NCI-H1105 treated with DMSO at 0.1 percent for 48 hours (cell line): ENCODE measurements around the gene LARP4.
A peak's percentile ranks its signal among the peaks of the same experiment; 100 is the strongest.
"Not testable (repeated sequence)": the region's sequence is repeated elsewhere in the genome, so short reads cannot be mapped to it uniquely, and the experiment has no call there.

ENCODE experiments used
- DNase-seq: peaks from one replicate; lab custom pipeline; 2025; lab: John Stamatoyannopoulos, UW

Gene LARP4

GRCh38 chr12:50400638-50401499, at the start of gene LARP4:
TSS of gene LARP4 (plus strand) at chr12:50400885. CDS start at chr12:50401011, 126 bp downstream.
- DNase-seq: peak; percentile 86

- no peak for DNase-seq
Observed at GRCh38 chr12:50351120-50352043, 49.3 kb upstream of the LARP4 start.

- DNase-seq: no peak
Observed at GRCh38 chr12:50353404-50353803, 47.3 kb upstream of the LARP4 start.

GRCh38 chr12:50353869-50354593, 46.7 kb upstream of the LARP4 start:
- DNase-seq: no peak

- DNase-seq: no peak
Observed at GRCh38 chr12:50354908-50355307, 45.8 kb upstream of the LARP4 start.

GRCh38 chr12:50355365-50355764, 45.3 kb upstream of the LARP4 start:
- DNase-seq: no peak

GRCh38 chr12:50362671-50363070, 38.0 kb upstream of the LARP4 start:
- no peak for DNase-seq

- no peak for DNase-seq
Observed at GRCh38 chr12:50363141-50363540, 37.5 kb upstream of the LARP4 start.

- no peak for DNase-seq
Observed at GRCh38 chr12:50365709-50366406, 34.8 kb upstream of the LARP4 start.

GRCh38 chr12:50370672-50371071, 30.0 kb upstream of the LARP4 start:
- not testable (repeated sequence) for DNase-seq

GRCh38 chr12:50375802-50376201, 24.9 kb upstream of the LARP4 start:
- no peak for DNase-seq

- DNase-seq: no peak
Observed at GRCh38 chr12:50380761-50381325, 19.8 kb upstream of the LARP4 start.

- peak; percentile 4 for DNase-seq
Observed at GRCh38 chr12:50387487-50387886, 13.2 kb upstream of the LARP4 start.

GRCh38 chr12:50387972-50388478, 12.7 kb upstream of the LARP4 start:
- no peak for DNase-seq

- not testable (repeated sequence) for DNase-seq
Observed at GRCh38 chr12:50388793-50389192, 11.9 kb upstream of the LARP4 start.

GRCh38 chr12:50390316-50390741, 10.4 kb upstream of the LARP4 start:
- DNase-seq: no peak

GRCh38 chr12:50394469-50395029, 6.1 kb upstream of the LARP4 start:
- DNase-seq: no peak

- DNase-seq: no peak
Observed at GRCh38 chr12:50397117-50397650, 3.5 kb upstream of the LARP4 start.

- no peak for DNase-seq
Observed at GRCh38 chr12:50398931-50399330, 1.8 kb upstream of the LARP4 start.

GRCh38 chr12:50400104-50400637, 514 bp upstream of the LARP4 start:
- peak; percentile 16 for DNase-seq
